ENCODE data around the gene PLXNA2.

PLXNA2 gene

GRCh38 chr1:208078752-208079151 is 165.4 kb downstream of the PLXNA2 start:
- no peak for TF ChIP-seq CTCF (IDR thresholded peaks at IDR 0.05; ENCODE audit: extremely low read depth, missing control alignments)
- no peak for DNase-seq (ENCODE audit: low spot score)

GRCh38 chr1:208077232-208078075 is 166.7 kb downstream of the PLXNA2 start:
- no peak for DNase-seq (ENCODE audit: low spot score)
- no peak for TF ChIP-seq CTCF (IDR thresholded peaks at IDR 0.05; ENCODE audit: extremely low read depth, missing control alignments)

GRCh38 chr1:208074353-208074752 is 169.8 kb downstream of the PLXNA2 start:
- DNase-seq (ENCODE audit: low spot score), result no peak
- TF ChIP-seq CTCF (IDR thresholded peaks at IDR 0.05; ENCODE audit: extremely low read depth, missing control alignments), result no peak

- TF ChIP-seq CTCF (IDR thresholded peaks at IDR 0.05; ENCODE audit: extremely low read depth, missing control alignments), result no peak
- DNase-seq (ENCODE audit: low spot score), result no peak
Measured at GRCh38 chr1:208071435-208072031, 172.7 kb downstream of the PLXNA2 start.

GRCh38 chr1:208069908-208070307 is 174.3 kb downstream of the PLXNA2 start:
- no peak for DNase-seq (ENCODE audit: low spot score)
- TF ChIP-seq CTCF (IDR thresholded peaks at IDR 0.05; ENCODE audit: extremely low read depth, missing control alignments), result no peak

- TF ChIP-seq CTCF (IDR thresholded peaks at IDR 0.05; ENCODE audit: extremely low read depth, missing control alignments), result no peak
- no peak for DNase-seq (ENCODE audit: low spot score)
Measured at GRCh38 chr1:208069317-208069716, 174.9 kb downstream of the PLXNA2 start.

GRCh38 chr1:208068908-208069307 is 175.3 kb downstream of the PLXNA2 start:
- DNase-seq (ENCODE audit: low spot score), result no peak
- TF ChIP-seq CTCF (IDR thresholded peaks at IDR 0.05; ENCODE audit: extremely low read depth, missing control alignments), result no peak
